Stomach (tissue), 4 donors: ENCODE measurements around the gene LRRC4B.

Source experiments
- POLR2A ChIP-seq, 4 donors: fragments of 450-650 bp; IDR thresholded peaks; one replicate each; pipeline ENCODE4 v1.6.1; 2016; ENCODE audit warnings: antibody characterized with exemption in 4 of 4, control low read depth in 2 of 4, mild to moderate bottlenecking in 1 of 4, moderate library complexity in 1 of 4
- TF ChIP-seq, protein P1 (sequence below), 7 experiments: fragments of 450-650 bp in 4 of 7; fragments of 200-600 bp in 3 of 7; sonication (generic) in 3 of 7; IDR thresholded peaks; one replicate each; pipeline ENCODE4 v1.5.1; 2016 to 2019; ENCODE audit warnings: antibody characterized with exemption in 7 of 7, control low read depth in 2 of 7, mild to moderate bottlenecking in 1 of 7

DNA sequence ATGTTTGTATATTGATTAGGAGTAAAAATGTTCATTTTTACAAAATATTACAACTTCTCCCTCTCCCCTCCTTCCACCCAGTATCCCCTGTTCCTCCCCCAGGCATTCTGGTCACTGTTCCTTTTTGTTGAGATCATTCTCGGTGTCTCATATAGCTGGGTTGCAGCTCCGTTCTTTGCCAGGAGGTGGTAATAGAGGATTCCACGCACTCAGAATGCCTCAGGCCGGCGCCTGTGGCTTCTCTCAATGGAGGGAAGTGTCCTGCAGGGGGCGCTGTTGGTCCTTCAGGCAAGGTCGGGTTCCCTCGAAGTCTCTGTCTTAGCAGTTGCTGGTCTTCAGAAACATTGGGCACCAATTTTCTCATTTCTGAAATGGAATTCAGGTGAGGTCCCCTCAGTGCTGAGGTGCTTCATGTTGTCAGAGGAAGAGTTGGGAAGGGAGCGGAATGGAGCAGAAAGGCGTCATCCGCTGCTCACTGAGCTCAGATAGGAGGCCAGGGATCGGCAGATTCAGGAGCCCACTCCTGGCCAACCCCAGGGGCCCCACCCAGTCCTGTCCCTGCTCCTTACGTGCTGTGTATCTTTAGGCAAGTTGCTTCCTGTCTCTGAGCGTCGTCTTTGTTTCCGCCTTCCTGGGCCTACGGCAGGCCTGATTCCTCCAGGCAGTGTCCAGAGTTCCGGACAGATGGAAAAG is 81.3 kb downstream of the LRRC4B start:
- TF ChIP-seq POLR2A (IDR thresholded peaks at IDR 0.05) = no peak
- TF ChIP-seq, protein P1, sequence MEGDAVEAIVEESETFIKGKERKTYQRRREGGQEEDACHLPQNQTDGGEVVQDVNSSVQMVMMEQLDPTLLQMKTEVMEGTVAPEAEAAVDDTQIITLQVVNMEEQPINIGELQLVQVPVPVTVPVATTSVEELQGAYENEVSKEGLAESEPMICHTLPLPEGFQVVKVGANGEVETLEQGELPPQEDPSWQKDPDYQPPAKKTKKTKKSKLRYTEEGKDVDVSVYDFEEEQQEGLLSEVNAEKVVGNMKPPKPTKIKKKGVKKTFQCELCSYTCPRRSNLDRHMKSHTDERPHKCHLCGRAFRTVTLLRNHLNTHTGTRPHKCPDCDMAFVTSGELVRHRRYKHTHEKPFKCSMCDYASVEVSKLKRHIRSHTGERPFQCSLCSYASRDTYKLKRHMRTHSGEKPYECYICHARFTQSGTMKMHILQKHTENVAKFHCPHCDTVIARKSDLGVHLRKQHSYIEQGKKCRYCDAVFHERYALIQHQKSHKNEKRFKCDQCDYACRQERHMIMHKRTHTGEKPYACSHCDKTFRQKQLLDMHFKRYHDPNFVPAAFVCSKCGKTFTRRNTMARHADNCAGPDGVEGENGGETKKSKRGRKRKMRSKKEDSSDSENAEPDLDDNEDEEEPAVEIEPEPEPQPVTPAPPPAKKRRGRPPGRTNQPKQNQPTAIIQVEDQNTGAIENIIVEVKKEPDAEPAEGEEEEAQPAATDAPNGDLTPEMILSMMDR (IDR thresholded peaks at IDR 0.05) = peak in 1 of 7 experiments; percentile 19
